Measurements from ENCODE around the gene KLHL2. TPM values are rescaled to one million over a fixed set of nuclear protein-coding genes. Genes with fewer than 3 reads are reported as not detected.
A peak's percentile ranks its signal among the peaks of the same experiment; 100 is the strongest.

The KLHL2 gene
- total RNA-seq, 2 donors from 2014 or later: 11.6 to 16.0 TPM

- Histone ChIP-seq H3K9me3 (ENCODE audit: control insufficient read depth, low read length) (no peaks in the 10 kb centered on the region), H3K36me3 (ENCODE audit: control insufficient read depth, insufficient read depth, low read length) (peaks cover 46% of the 10 kb centered on the region), H3K27me3 (ENCODE audit: control insufficient read depth, insufficient read depth, low read length, poor library complexity, severe bottlenecking) (no peaks in the 10 kb centered on the region), H3K4me3 (ENCODE audit: low read length) (peak overlapping the region; percentile 95), H3K27ac (ENCODE audit: low read depth, low read length) (no peak overlapping the region), H3K9ac (ENCODE audit: extremely low read depth, low read length, poor library complexity, severe bottlenecking) (no peak overlapping the region), H3K4me1 (ENCODE audit: control insufficient read depth, insufficient read depth, low read length) (peaks cover 7% of the 10 kb centered on the region)
- Mint-ChIP-seq H3K4me1 (peaks cover 31% of the 10 kb centered on the region), H3K27me3 (ENCODE audit: insufficient read depth) (no peaks in the 10 kb centered on the region), H3K9me3 (no peaks in the 10 kb centered on the region), H3K36me3 (ENCODE audit: low read depth) (peaks cover 33% of the 10 kb centered on the region), H3K4me3 (no peak overlapping the region), H3K27ac (no peak overlapping the region)
- no peak for DNase-seq
- 70 to 98% methylated on average over 1 to 2 of the region's 2 CpGs for WGBS, 2 experiments (ENCODE audit: insufficient coverage in 1 of 2, insufficient read length in 1 of 2)
- no peak for TF ChIP-seq CTCF (conservative IDR thresholded peaks at IDR 0.05)
Measured at GRCh38 chr4:165330071-165330470, 122.7 kb downstream of the KLHL2 start.

- 83 to 89% methylated on average over 2 to 4 of the region's 5 CpGs for WGBS, 2 experiments (ENCODE audit: insufficient coverage in 1 of 2, insufficient read length in 1 of 2)
- H3K4me1 Mint-ChIP-seq: peaks cover 36% of the 10 kb centered on the region
Measured at GRCh38 chr4:165330666-165331065, 123.3 kb downstream of the KLHL2 start.

GRCh38 chr4:165331359-165331758 lies 124.0 kb downstream of the KLHL2 start:
- H3K36me3 ChIP-seq (ENCODE audit: control insufficient read depth, insufficient read depth, low read length): peaks cover 54% of the 10 kb centered on the region
- no peaks in the 10 kb centered on the region for H3K27me3 ChIP-seq (ENCODE audit: control insufficient read depth, insufficient read depth, low read length, poor library complexity, severe bottlenecking)
- TF ChIP-seq CTCF (conservative IDR thresholded peaks at IDR 0.05): no peak
- Mint-ChIP-seq H3K9me3 (no peaks in the 10 kb centered on the region), H3K27me3 (ENCODE audit: insufficient read depth) (no peaks in the 10 kb centered on the region), H3K4me1 (peaks cover 36% of the 10 kb centered on the region), H3K36me3 (ENCODE audit: low read depth) (peaks cover 30% of the 10 kb centered on the region), H3K27ac (no peak overlapping the region), H3K4me3 (no peak overlapping the region)
- no peak overlapping the region for H3K9ac ChIP-seq (ENCODE audit: extremely low read depth, low read length, poor library complexity, severe bottlenecking)
- no peak overlapping the region for H3K27ac ChIP-seq (ENCODE audit: low read depth, low read length)
- no peak for DNase-seq
- WGBS, 2 experiments (ENCODE audit: insufficient coverage in 1 of 2, insufficient read length in 1 of 2): 33 to 85% methylated on average over 1 of the region's 1 CpG
- H3K9me3 ChIP-seq (ENCODE audit: control insufficient read depth, low read length): no peaks in the 10 kb centered on the region
- peaks cover 6% of the 10 kb centered on the region for H3K4me1 ChIP-seq (ENCODE audit: control insufficient read depth, insufficient read depth, low read length)
- peak overlapping the region; percentile 95 for H3K4me3 ChIP-seq (ENCODE audit: low read length)

More at GRCh38 chr4:165330666-165331065, 123.3 kb downstream of the KLHL2 start:
- Mint-ChIP-seq H3K9me3 (no peaks in the 10 kb centered on the region), H3K4me3 (no peak overlapping the region), H3K27me3 (ENCODE audit: insufficient read depth) (no peaks in the 10 kb centered on the region), H3K36me3 (ENCODE audit: low read depth) (peaks cover 31% of the 10 kb centered on the region), H3K27ac (no peak overlapping the region)
- Histone ChIP-seq H3K9me3 (ENCODE audit: control insufficient read depth, low read length) (no peaks in the 10 kb centered on the region), H3K27me3 (ENCODE audit: control insufficient read depth, insufficient read depth, low read length, poor library complexity, severe bottlenecking) (no peaks in the 10 kb centered on the region), H3K9ac (ENCODE audit: extremely low read depth, low read length, poor library complexity, severe bottlenecking) (no peak overlapping the region), H3K27ac (ENCODE audit: low read depth, low read length) (no peak overlapping the region), H3K36me3 (ENCODE audit: control insufficient read depth, insufficient read depth, low read length) (peaks cover 49% of the 10 kb centered on the region), H3K4me3 (ENCODE audit: low read length) (peak overlapping the region; percentile 95), H3K4me1 (ENCODE audit: control insufficient read depth, insufficient read depth, low read length) (peaks cover 9% of the 10 kb centered on the region)
- peak; percentile 49 for DNase-seq
- no peak for TF ChIP-seq CTCF (conservative IDR thresholded peaks at IDR 0.05)
